GM19463 (cell line): ENCODE measurements around the gene SRPRA.

Experiments used
- ATAC-seq: cut with Tn5 transposase; IDR thresholded peaks from one replicate; pipeline ENCODE4 v1.9.1; 2021; ENCODE audit warnings: mild to moderate bottlenecking, moderate library complexity; ENCODE audit not compliant: unreplicated experiment

Gene SRPRA

GRCh38 chr11:126232683-126233082 is 36.0 kb downstream of the SRPRA start:
- ATAC-seq: no peak

DNA sequence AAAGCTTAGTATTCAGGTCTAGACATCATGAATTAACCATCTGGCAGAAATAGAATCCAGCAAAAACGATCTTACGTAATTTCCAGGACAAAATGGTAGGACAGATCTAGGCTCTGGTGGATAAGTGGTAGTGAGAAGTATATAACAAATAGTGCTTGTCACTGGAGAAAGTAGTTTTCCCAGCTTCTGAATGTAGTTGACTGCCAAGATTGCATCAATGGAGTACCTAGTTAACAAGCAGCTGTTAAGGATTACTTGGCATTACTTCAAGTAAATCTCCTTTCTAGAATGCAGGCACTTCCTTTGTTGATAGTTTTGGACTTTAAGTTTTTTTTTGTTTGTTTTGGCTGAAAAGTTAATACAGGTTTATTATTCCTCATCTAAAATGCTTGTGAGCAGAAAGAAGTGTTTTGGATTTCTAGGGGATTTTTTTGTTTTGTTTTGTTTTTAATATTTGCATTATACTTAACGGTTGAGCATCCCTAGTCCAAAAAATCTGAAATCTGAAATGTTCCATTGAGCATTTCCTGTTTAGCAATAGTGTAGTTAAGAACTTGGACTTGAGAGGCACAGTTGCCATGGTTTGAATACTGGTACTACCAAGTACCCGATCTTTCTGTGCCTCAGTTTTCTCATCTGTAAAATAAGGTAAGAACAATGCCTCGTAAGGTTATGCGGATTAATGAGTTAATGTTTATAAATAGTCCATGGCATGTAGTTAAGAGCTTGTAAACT is 36.8 kb downstream of the SRPRA start:
- ATAC-seq: no peak

DNA sequence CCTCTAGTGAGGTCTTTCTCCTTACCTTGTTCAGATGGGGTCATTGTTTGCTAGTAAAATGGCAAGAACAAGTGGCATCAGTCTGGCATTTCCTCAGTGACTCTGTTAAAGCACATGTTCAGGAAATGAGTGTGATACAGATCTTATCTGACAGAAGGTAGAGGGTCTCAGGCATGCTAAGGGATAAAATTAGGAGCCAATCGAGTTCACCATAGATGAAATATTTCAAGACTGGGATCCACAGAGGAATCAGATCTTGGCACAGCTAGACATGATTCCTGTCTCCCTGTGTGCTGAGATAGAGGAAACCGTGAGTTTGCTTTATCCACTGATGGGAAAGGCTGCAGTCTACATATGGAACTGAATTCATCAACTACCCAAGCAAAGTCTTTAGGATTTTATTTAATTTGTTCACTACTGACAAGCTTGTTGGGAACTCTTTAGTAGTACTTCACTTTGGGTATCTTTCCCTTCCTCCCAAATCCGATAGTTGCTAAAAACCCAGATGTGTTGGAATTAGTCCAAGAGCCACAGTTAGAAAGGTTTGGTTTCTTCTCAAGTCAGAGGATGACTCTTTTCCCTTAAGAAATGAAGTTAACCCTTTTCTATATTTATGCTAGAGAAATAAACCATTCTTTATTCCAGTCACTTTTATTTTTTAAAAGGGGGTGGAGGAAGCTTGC is 38.7 kb downstream of the SRPRA start:
- ATAC-seq: no peak

- no peak for ATAC-seq
These were observed 42.2 kb downstream of the SRPRA start for GRCh38 chr11:126226334-126227084.

DNA sequence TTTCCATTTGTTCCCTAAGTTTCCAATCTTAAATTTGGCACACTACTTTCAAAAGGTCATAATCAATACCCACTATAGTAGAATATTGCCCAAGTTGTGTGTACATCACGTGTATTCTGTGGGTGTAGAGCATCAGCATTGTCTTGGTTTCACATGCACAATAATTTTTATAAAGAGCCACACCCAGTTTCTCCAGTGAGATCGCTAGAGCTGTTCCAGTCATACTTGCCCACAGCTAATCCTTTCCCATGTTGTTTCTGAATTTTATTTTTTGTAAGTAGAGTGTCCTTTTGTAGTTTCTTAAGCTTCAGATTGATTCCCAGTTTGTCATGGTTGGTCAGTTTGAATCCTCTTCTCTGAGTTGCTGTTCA is 43.4 kb downstream of the SRPRA start:
- ATAC-seq: no peak

DNA sequence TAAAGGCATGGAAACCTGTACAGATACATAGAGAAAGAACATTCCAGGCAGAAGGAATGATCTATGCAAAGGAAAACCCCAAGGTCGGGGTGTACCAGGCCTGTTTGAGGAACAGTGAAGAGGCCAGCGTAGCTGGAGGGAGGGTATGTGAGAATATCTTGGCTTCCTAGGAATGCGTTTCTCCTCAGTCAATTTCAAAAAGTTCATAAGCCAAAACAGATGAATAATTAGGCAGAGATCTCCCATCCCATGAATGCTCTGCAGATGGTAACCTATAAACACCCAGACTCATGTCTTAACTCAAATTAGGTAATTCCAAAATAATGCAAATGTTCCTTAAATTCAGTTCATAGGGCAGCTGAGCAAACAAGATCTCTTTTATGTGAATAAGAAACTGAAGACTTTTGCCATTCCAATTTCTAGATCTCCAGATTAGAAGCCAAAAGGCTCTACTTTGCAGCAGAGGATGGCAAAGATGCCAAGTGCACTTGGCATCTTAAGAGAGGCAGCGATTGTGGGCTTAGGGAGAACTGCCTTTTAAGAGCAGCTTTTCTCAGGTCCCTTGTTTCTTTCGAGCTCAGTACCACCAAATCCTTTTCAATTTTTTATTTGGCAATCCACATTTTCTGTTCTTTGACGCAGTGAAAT is 43.9 kb downstream of the SRPRA start:
- ATAC-seq: no peak

DNA sequence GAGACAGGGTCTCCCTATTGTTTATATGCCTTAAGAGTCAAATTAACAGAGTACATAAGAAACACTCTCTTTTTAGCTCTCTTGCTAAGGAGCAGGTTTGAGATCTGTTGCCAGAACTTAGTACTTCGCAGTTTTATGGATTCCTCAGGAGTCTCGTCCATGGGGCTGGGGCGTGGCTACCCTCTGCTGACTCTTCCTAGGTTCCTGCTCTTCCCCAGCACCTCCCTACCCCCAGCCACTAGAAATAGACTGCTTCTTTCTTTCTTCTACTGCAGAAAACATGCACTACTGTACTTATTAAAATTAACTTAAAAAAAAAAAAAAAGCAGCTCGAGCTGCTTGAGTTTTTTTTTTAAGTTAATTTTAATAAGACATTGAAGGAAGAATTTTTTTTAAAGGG is 49.1 kb downstream of the SRPRA start:
- no peak for ATAC-seq

DNA sequence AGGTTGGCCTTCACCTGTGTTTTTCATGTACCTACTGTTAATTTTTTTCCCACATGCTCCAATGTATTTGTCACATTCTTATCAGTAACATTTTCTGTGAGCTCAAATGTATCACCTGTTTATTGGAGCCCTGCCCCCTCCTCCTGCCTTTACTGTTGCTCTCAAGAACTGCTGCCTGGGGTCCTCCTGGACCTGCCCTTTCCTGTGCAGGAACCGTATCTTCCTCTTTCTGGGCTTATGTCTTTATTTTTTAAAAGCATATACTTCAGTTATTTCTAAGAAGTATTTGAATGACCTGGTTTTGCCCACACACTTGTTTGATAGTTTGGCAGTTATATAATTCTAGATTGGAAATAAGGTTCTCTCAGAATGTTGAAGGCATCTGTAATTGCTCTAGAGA is 51.2 kb downstream of the SRPRA start:
- ATAC-seq: no peak

GRCh38 chr11:126216526-126217305 is 52.0 kb downstream of the SRPRA start:
- ATAC-seq: no peak

DNA sequence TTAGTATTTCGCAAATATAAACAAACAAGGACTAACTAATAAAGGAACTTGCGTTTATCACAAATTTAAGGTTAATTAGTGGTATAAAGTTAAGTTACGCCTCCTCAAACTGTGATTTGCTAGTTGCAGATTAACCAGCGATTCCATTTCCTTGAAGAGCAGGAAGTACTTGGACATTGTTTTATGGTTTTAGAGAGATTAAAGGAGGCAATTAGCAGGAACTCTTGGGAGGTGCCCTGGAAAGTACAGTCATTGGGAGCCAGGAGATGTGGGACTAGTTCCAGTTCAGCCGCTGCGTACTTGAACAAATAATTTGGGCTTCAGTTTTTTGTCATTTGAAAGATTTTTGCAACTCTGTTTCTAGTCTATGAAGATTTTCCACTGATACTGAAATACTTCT is 53.9 kb downstream of the SRPRA start:
- ATAC-seq: no peak

DNA sequence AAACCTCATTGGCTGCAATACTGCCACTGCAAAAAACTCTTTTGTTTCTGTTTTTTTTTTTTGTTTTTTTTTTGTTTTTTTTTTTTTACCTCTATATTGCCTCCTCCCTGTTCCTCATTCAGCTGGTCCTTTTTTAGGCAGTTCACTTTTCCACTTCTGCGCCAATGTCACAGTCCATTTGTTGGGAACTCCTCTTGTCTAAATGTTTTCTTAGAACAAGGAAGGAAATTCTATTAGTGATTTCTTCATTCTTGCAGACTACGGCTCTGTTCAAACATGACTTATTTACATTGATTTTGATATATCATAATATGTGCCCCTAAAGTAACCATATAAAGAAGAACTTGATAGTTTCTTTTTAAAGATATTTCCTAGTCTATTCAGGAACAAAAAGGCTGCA is 54.3 kb downstream of the SRPRA start:
- ATAC-seq: no peak
